Smooth muscle cell (in vitro differentiated cells): ENCODE measurements around the gene SNAPC3. TPM values are rescaled to one million over a fixed set of nuclear protein-coding genes. Genes with fewer than 3 reads are reported as not detected.

Experiments used
- DNase-seq: peaks from one replicate; lab custom pipeline; 2025; ENCODE audit not compliant: unreplicated experiment; lab: John Stamatoyannopoulos, UW
- H2AFZ ChIP-seq: fragments of 200-600 bp; sonication (generic); 2 replicates; pipeline ENCODE4 v1.6.0; 2016; ENCODE audit warnings: antibody characterized with exemption, low read depth, mild to moderate bottlenecking
- H3F3A ChIP-seq: fragments of 200-600 bp; sonication (generic); 2 replicates; pipeline ENCODE4 v1.6.0; 2017; ENCODE audit warnings: antibody characterized with exemption, low read depth
- H3K27ac ChIP-seq: fragments of 200-600 bp; sonication (generic); 2 replicates; pipeline ENCODE4 v1.5.1; 2016; ENCODE audit warnings: low read depth, mild to moderate bottlenecking
- H3K27me3 ChIP-seq: fragments of 200-600 bp; sonication (generic); 2 replicates; pipeline ENCODE4 v1.6.1; 2016; ENCODE audit warnings: low read depth, mild to moderate bottlenecking
- H3K36me3 ChIP-seq: fragments of 200-600 bp; sonication (generic); 2 replicates; pipeline ENCODE4 v1.5.1; 2016; ENCODE audit warnings: low read depth
- H3K4me1 ChIP-seq: fragments of 200-600 bp; sonication (generic); 2 replicates; pipeline ENCODE4 v1.5.1; 2016; ENCODE audit warnings: low read depth
- H3K4me2 ChIP-seq: fragments of 200-600 bp; sonication (generic); 2 replicates; pipeline ENCODE4 v1.6.0; 2016; ENCODE audit warnings: mild to moderate bottlenecking
- H3K4me3 ChIP-seq: fragments of 200-600 bp; sonication (generic); 2 replicates; pipeline ENCODE4 v1.5.1; 2016; ENCODE audit warnings: mild to moderate bottlenecking
- H3K79me2 ChIP-seq: fragments of 200-600 bp; sonication (generic); 2 replicates; pipeline ENCODE4 v1.6.0; 2016; ENCODE audit warnings: low read depth, mild to moderate bottlenecking
- H3K9ac ChIP-seq: fragments of 200-600 bp; sonication (generic); 2 replicates; pipeline ENCODE4 v1.6.0; 2016; ENCODE audit warnings: low read depth
- H3K9me3 ChIP-seq: fragments of 200-600 bp; sonication (generic); replicated peaks from 2 replicates; pipeline ENCODE4 v1.5.1; 2016; ENCODE audit warnings: low read depth
- H4K20me1 ChIP-seq: fragments of 200-600 bp; sonication (generic); 2 replicates; pipeline ENCODE4 v1.6.0; 2016; ENCODE audit warnings: low read depth
- WGBS: methylation state at CpG from one replicate; pipeline ENCODE4 v1.1.7; 2016; ENCODE audit warnings: low lambda C conversion rate; 5-methylcytosine and 5-hydroxymethylcytosine counted together
- polyA plus RNA-seq: library from polyadenylated mRNA; unstranded; fragments of >200 nt; fragmentation: Nextera tagmentation; extraction: Ambion mirVana; gene quantifications from 2 replicates; pipeline ENCODE4 v1.2.1, GENCODE V29; 2016
- total RNA-seq: library from RNA; depleted of rRNA; stranded (reverse); fragments of >200 nt; gene quantifications from 2 replicates; pipeline ENCODE4 v1.2.3, GENCODE V29; 2014
- TF ChIP-seq, protein P1 (sequence below): fragments of 200-600 bp; sonication (generic); IDR thresholded peaks from 2 replicates; pipeline ENCODE4 v1.5.1; 2017; ENCODE audit warnings: borderline replicate concordance, mild to moderate bottlenecking, antibody characterized with exemption; ENCODE audit not compliant: insufficient read depth, poor library complexity, severe bottlenecking

Gene SNAPC3
- total and polyA plus RNA-seq, 2 experiments from 2014 or later: 25.0 to 53.7 TPM

DNA sequence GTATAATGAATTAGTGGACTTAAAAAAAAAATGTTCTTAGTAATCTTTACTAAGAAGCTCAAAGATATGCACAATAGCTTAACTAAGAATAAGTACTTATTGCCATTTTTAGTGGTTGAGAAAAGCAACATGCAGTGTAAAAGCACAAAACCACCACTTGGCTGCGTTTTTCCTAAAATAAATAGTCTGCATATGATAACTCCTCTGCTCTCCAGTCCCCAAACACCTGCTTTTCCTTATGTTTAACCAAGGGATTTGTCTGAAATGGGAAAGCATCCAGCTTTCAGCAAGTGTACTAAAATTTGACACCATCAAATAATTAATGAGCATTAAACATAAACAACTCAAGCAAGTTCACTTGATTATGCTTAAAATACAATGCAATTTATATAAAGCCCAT, 46.7 kb downstream of the SNAPC3 start:
- Histone ChIP-seq H3K4me2 (no peak overlapping the region), H3K4me1 (no peaks in the 10 kb centered on the region), H3K36me3 (peaks cover 7% of the 10 kb centered on the region), H2AFZ (no peak overlapping the region), H3K9ac (no peak overlapping the region), H3K4me3 (no peak overlapping the region), H3K27me3 (no peaks in the 10 kb centered on the region), H3K27ac (no peak overlapping the region), H3K79me2 (no peaks in the 10 kb centered on the region), H4K20me1 (no peaks in the 10 kb centered on the region), H3F3A (peaks cover 8% of the 10 kb centered on the region), H3K9me3 (no peaks in the 10 kb centered on the region)
- TF ChIP-seq, protein P1, sequence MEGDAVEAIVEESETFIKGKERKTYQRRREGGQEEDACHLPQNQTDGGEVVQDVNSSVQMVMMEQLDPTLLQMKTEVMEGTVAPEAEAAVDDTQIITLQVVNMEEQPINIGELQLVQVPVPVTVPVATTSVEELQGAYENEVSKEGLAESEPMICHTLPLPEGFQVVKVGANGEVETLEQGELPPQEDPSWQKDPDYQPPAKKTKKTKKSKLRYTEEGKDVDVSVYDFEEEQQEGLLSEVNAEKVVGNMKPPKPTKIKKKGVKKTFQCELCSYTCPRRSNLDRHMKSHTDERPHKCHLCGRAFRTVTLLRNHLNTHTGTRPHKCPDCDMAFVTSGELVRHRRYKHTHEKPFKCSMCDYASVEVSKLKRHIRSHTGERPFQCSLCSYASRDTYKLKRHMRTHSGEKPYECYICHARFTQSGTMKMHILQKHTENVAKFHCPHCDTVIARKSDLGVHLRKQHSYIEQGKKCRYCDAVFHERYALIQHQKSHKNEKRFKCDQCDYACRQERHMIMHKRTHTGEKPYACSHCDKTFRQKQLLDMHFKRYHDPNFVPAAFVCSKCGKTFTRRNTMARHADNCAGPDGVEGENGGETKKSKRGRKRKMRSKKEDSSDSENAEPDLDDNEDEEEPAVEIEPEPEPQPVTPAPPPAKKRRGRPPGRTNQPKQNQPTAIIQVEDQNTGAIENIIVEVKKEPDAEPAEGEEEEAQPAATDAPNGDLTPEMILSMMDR: no peak
- no peak for DNase-seq
- WGBS: 85% methylated on average over 1 of the region's 1 CpG

DNA sequence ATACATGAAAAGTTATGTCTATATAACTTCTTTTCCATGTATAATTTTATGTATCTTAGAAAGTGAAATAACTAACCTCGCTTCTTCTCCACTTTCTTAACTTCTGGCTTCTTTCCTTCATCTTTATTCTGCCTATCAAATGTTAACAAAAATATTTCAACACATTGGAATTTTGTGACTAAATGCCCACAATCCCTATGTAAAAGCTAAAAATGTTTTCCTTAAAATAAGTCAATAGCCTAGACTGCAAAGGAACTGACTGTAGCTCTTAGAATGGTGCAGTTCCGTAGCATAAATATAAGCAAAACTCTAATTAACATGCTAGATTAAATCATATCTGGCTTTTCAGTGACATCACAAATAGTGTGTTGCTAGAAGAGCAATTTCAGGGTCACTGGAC, 47.2 kb downstream of the SNAPC3 start:
- H3K79me2 ChIP-seq: no peaks in the 10 kb centered on the region
- no peak overlapping the region for H3K27ac ChIP-seq
- H3K4me3 ChIP-seq: no peak overlapping the region
- no peak overlapping the region for H3K9ac ChIP-seq
- TF ChIP-seq, protein P1: no peak
- no peak overlapping the region for H2AFZ ChIP-seq
- H3K4me2 ChIP-seq: no peak overlapping the region
- H3K4me1 ChIP-seq: no peaks in the 10 kb centered on the region
- no peak for DNase-seq
- peaks cover 3% of the 10 kb centered on the region for H3K36me3 ChIP-seq
- no peaks in the 10 kb centered on the region for H4K20me1 ChIP-seq
- no peaks in the 10 kb centered on the region for H3K9me3 ChIP-seq
- WGBS: 97% methylated on average over 2 of the region's 2 CpGs
- no peaks in the 10 kb centered on the region for H3K27me3 ChIP-seq
- peaks cover 3% of the 10 kb centered on the region for H3F3A ChIP-seq

DNA sequence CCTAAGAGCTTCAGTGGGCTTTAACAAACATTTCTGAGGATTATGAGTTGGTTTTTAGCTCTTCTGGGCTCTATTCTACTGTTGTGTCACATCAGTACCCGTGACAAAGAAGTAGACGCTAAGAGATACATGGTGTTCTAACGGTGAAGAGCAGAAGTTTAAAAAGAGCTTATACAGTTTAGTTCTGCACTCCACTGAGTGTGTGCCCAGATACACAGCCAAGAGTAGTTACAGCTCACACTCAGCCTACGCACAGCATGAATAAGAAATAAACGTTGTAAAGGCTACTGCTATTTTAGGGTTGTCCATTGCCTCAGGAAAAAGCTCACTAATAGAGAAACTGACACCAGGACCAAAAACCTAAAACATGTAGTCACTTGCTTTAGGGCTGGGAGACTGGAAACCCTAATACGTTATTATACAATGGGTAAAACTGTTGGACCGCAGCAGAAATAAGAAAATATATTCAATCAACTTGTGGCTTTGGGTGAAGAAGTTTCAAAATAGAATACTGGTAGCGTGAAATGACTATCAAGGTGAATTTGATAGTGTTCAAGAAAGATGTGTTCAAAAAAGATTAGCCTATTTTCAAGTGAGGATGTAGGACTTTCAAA, 53.4 kb downstream of the SNAPC3 start:
- no peaks in the 10 kb centered on the region for H3K4me1 ChIP-seq
- TF ChIP-seq, protein P1: no peak
- no peak overlapping the region for H3K9ac ChIP-seq
- H3K4me3 ChIP-seq: no peak overlapping the region
- no peaks in the 10 kb centered on the region for H3K79me2 ChIP-seq
- H3K27ac ChIP-seq: no peak overlapping the region
- H3K36me3 ChIP-seq: no peaks in the 10 kb centered on the region
- WGBS: 90% methylated on average over 8 of the region's 8 CpGs
- H3F3A ChIP-seq: no peaks in the 10 kb centered on the region
- no peak for DNase-seq
- no peak overlapping the region for H3K4me2 ChIP-seq
- H3K27me3 ChIP-seq: no peaks in the 10 kb centered on the region
- no peaks in the 10 kb centered on the region for H4K20me1 ChIP-seq
- no peaks in the 10 kb centered on the region for H3K9me3 ChIP-seq
- no peak overlapping the region for H2AFZ ChIP-seq

DNA sequence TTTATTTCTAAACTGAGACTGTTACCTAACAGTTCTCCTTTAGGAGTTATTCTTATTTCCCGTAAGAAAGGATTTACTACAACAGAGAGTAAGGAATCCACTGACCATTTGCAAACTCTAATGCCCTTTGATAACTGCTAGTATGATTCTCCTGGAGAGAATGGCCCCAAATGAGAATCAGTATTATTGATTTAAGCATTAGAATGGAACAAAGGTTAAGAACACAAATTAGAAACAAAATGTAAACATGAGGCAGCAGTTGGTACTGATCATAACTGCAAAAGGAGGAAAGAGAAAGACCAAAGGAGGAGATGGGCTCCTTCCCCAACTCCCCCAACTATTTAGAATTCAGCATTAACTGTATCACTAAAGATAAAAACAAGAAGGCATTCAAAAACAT, 57.4 kb downstream of the SNAPC3 start:
- Histone ChIP-seq H3F3A (no peaks in the 10 kb centered on the region), H4K20me1 (no peaks in the 10 kb centered on the region), H3K9me3 (no peaks in the 10 kb centered on the region), H3K79me2 (no peaks in the 10 kb centered on the region), H3K27ac (no peak overlapping the region), H3K4me1 (no peaks in the 10 kb centered on the region), H3K9ac (no peak overlapping the region), H3K27me3 (no peaks in the 10 kb centered on the region), H3K36me3 (no peaks in the 10 kb centered on the region), H3K4me2 (no peak overlapping the region), H3K4me3 (no peak overlapping the region), H2AFZ (no peak overlapping the region)
- TF ChIP-seq, protein P1: no peak
- 100% methylated on average over 1 of the region's 1 CpG for WGBS
- no peak for DNase-seq
